Dedifferentiated amniotic fluid mesenchymal stem cell (primary cell): ENCODE measurements around the gene TENT5C.

Experiments used
- DNase-seq: peaks from one replicate; pipeline ENCODE4 v3.0.0-alpha.2; 2016; ENCODE audit errors: extremely low spot score

TENT5C gene

DNA sequence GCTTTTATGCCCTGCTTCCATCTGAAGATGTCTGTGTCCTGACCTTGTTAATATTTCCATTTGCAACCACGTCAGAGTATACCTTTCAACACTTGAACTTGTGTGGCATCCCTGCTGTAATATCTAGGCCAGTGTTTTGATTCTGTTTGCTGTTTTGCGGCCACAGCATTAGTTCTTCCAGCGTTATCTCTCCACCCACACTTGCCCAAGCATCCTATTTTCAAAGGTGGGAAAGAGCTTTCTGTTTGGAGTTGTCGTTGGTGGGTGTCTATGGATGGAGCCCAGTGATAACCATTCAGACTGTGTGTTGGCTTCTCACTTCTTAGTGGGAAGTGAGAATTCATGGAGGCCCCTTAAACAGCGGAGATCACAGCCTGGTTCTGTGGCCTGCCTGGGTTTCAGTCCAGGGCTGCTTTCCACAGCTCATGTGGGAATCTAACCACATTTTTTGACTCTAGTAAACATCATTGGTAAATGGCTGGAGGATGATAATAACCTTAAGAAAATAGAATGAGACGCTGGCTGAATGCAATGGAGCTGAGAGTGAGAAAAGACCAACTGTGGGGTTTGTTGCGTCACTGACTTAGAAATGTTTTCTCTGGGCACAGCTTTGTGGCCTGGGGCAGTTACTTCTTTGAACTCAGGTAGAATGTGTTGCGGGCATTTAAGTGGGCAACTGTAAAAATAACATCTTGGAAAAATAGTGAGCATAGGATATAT lies 7.6 kb downstream of the TENT5C start:
- DNase-seq: no peak

DNA sequence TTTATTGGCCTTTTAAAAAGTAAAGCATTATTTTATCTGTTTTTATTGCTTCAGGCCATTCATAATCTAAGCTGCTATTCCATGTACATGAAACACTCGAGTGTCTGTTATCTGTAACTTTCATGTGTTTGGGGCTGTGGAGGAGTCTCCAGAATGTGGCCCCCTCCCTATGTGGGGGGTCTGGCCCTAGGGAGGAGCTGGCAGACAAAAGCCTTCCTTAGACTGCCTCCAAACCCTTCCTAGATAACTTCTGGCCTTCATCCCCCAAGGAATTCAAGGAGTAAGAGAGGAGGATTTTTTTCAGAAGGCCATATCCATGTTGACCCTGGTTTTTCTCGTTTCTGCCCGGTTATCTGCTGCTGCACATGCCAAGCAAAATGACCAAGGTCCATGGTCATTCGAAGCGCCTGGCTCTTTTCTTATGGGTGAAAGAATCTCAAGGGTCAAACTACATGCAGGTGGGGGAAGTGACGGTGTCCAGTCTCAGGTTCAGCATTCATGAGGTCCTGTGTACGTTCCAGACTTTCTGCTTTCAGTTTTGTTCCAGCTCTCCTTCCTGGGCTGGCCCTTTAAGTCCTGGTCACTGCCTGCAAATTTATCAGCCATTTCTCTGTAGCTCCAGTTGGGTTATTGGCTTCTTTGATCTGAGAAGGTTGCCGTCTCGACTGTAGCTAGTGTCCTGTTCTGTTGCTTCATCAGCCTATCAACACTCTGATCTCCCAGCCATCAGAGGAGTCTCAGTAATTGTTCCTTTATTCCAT lies 8.3 kb downstream of the TENT5C start:
- DNase-seq: no peak

DNA sequence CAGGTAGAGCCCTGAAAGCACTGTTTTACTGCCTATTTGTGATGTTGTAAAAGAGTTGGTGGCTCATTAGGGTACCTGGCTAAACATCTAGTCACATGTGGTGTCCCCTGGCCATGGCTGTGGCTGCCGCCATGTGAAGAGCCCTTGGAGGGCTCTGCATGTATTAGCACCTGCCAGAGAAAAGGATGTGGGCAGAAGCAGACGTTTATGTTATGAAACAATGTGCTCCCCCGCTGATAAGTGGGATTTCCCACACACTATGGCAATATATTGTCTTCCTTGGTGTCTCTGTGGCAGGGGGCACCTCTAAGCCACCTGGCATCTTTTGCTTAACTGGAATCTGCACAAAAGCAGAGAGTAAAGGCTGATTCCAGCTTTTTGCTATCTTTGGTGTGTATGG lies 9.6 kb downstream of the TENT5C start:
- no peak for DNase-seq

DNA sequence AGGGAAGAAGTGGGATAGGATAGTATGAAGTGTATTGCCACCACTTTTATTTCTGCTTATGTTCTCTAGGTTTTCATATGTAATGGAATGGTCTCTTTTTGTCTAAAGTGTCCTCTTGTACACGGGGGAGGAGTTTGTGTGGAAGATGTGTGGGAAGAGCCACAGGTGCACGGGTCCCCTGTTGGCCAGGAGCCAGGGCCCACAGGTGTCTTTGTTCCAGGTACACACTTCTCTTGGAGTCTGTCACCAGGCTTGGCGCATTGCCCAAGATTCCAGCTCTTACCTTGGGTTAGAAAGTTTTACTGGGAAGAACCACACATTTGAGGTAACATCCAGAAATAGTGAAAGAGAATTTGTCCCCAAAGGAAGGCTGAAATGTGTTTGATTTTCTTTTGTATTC lies 10.5 kb downstream of the TENT5C start:
- no peak for DNase-seq

DNA sequence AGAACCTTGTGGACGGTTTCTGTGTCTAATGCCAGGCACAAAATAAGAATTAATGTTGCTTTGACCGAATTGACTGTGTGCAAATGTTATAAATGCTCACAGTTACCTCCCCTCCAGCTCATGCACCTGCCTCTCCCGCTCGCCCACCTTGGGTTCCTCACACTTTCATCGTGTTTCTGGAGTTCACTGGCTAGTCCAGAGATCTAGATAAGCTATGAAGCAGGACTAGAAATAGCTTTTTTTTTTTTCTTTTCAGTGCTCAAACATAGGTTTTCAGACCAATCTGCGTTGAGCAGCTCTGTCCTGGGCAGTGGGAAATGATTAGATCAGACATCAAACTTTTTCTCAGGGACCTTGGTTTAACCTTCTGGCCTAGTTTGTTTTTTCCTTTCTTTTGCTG lies 11.1 kb downstream of the TENT5C start:
- DNase-seq: no peak

DNA sequence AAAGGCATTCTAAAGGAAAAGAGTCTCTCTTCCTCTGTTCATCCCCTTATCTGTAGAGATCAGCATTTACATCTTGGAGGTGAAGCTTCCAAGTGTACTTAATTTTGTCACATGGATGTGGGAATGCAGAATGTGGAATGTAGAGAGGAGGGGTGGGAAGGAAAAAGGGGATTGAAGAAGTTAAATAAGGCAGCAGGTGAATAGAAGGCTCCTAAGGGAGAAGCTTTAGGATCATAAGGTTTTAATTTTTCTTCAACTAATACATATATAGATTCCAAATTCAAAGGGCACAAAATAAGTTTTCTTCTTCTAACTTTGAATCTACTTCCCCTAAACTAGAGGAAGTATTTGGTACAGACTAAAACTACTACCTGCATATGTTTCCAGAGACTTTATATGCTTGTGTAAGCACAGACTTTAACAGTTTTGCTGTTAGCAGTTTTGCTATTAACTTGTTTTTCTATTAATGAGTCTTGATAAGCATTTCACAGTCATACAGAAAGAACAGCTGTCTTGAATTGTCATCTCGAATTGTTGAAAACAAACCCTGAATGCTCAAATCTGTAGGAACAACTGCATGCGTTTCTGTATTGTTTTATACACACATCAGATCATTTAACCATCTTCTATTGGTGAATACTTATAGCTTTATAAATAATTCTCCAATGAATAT lies 12.7 kb downstream of the TENT5C start:
- no peak for DNase-seq

DNA sequence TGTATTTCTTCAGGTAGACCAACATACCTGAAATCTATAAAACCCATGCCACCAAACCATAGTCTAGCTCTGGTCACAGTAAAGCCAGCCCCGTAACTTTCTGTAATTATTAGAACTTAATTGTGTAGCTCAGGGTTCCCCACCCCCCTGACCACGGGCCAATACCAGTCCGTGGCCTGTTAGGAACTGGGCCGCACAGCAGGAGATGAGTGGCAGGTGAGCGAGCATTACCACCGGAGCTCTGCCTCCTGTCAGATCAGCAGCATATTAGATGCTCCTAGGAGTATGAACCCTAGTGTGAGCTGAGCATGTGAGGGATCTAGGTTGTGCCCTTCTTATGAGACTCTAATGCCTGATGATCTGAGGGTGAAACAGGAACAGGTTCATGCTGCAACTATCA lies 14.6 kb downstream of the TENT5C start:
- DNase-seq: no peak

DNA sequence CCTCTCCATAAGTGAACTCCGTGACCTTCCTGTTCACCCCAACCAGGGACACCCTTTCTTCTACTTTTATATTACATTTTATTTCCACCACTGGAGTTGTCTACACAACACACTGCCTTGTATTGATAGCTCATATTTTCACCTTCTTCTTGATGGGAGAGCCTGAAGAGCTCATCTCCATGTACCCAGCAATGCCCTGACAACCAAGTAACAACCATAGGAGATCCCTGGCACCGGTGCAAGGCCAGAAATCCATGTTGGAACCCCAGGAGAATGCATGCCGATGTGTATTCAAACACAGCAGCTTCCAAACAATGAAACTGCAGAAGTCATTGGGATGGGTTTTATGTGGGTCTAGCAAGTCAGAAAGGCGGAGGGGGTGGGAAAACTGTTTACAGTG lies 15.5 kb downstream of the TENT5C start:
- DNase-seq: no peak

DNA sequence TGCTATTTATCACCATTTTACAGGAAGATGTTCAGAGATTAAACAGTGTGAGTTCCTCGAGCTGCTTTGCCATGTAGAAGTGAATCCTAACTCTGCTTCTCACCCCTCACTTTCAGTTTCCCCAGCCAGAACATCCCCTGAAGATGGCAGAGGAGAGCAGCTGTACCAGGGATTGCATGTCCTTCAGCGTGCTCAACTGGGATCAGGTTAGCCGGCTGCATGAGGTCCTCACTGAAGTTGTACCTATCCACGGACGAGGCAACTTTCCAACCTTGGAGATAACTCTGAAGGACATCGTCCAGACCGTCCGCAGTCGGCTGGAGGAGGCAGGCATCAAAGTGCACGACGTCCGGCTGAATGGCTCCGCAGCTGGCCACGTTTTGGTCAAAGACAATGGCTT lies 16.9 kb downstream of the TENT5C start:
- no peak for DNase-seq

DNA sequence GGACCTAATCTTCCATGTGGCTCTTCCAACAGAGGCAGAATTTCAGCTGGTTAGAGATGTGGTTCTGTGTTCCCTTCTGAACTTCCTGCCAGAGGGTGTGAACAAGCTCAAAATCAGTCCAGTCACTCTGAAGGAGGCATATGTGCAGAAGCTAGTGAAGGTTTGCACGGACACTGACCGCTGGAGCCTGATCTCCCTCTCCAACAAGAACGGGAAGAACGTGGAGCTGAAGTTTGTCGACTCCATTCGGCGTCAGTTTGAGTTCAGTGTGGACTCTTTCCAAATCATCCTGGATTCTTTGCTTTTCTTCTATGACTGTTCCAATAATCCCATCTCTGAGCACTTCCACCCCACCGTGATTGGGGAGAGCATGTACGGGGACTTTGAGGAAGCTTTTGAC lies 17.3 kb downstream of the TENT5C start:
- DNase-seq: no peak

DNA sequence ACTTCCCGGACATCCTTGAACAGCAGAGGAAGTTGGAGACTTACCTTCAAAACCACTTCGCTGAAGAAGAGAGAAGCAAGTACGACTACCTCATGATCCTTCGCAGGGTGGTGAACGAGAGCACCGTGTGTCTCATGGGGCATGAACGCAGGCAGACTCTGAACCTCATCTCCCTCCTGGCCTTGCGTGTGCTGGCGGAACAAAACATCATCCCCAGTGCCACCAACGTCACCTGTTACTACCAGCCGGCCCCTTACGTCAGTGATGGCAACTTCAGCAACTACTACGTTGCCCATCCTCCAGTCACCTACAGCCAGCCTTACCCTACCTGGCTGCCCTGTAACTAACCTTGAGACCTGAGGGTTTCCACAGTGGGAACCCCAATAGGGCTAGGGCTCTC lies 17.9 kb downstream of the TENT5C start:
- DNase-seq: no peak

DNA sequence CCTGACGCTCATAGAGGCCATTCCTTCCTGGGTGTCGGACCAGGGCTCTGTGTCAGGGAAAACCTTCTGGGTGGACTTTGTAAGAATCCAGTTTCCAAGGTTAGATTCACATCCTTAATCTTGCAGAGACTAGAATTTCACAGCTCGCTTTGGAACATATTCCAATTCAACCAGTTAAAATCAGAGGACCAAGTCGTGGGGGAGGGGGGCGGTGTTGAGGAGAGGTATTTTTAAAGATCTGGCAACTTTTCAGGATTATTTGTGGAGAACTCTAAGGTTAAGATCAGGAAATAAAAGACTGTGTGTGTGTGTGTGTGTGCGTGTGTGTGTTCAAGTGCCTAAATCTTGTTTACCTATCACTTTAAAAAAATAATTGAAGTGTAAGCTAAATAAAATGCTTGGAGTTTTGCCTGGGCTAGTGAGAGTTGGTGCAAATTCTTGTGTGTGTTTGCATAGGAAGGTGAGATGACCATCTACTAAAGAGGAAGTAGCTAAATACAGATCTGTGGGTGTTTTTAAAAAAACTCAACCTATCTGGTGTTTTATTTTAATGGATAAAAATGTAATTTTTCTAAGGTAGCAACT lies 21.8 kb downstream of the TENT5C start:
- DNase-seq: no peak

DNA sequence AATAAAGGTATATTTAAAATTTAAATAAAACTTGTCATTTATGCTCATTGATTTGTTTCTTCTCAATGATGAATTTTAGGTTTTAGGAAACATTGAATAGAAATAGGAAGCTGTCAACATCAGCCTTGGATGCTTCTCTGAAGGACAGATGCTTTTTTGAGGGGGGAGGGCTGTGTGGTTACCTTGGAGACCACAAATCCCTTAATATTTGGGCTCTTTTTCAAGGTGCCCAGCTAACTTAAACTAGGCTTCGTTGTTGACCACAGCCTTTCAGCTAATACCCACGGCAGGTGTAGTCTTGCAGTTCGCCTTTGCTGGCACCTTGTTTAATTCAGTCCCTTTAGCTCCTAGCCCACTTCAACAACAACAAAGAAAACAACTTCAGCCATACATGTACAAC lies 22.5 kb downstream of the TENT5C start:
- no peak for DNase-seq

DNA sequence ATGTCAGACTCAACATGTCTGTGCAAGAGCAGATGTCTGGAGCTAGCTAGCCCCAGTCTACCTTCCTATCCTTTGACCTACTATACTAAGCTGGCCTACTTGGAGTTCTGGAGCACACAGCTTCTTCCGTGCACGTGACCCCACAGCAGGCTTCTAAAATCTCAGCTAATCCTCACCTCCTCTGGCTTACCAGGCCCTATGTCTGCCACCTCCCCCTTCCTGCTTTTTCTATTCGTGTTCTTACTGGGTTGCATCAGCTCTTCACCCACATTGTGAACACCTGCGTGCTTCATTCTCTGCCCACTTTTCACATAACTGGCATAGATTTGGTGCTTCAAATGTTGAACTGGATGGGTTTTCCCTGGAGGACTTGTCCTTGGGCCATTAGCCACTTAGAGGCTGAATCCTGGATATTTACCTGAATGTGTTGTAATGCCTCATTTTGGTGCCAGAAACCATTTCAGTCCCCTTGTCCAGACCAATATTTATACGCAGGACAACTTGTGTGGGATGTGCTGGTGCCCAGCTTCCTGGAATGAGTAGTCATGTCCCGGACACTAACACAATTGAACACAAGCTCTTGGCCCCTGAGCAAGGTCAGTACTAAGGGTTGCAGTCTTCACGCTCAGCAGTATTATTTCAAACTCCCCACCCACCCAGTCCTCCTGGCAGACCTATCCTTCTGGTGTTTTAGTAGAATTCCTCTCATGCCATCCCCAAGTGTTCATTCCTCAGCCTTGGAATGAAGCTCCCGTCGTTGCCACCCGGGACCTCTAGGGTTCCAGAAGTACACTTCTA lies 24.0 kb downstream of the TENT5C start:
- DNase-seq: no peak

DNA sequence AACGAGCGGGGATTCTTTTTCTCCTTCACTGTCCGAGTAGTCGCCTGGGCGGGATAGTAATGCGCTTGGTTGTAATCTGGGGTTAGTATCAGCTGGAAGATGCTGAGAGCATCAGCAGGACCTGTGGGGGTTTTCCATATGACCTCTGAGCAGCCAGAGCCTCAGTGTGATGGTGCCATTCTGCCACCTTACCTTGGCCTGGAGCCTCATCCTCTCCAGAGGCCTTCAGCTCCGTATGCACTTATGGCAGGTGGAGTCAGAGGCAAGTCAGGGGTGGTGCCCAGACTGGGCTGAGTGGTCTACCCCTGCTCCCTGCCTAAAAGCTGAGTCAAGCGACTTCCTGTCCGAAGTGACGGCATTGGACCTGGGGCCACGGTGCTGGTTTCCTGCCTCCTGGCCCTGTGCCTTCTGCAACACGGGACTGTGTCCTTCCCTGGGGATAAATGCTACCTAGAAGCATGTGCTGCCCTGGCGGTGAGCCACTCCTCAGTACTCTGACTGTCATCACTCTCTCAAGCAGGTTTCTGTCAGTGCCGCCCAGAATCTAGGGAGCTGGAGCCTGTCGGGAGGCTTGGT lies 24.7 kb downstream of the TENT5C start:
- no peak for DNase-seq

DNA sequence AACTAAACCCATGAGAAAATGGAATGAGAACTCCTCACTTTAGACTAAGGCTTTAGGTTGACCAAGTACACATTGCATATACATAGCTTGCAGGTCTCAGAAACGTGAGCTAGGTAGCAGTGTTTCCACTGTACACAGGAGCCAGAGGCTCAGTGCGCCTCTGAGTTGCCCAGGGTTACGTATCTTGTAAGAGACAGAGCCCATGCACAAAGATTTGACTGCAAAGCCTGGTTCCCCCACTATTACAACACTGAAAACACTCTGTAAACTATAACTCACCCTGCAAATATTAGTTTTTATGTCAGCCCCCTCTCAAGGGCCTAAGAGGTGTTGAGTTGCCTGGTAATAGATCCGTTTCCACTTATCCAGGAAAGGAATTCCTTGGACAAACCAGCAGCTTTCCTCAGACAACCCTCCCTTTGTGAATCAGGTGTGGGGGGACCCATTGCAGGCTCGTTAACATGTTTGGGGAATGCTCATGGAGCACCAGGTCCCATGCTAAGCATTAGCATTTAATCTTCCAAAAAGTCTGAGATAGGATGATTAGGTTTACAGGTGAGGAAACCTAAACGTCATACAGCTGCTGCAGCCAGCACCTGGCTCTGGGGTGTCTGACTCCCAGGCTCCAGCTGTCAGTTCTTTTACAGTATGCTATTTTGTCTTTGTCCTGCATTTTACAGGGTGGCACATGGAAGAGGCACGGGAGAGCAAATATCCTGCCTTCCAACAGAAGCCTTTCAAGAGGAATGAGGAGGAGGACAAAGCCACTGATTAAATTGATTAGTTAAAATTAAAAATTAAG lies 25.7 kb downstream of the TENT5C start:
- no peak for DNase-seq

DNA sequence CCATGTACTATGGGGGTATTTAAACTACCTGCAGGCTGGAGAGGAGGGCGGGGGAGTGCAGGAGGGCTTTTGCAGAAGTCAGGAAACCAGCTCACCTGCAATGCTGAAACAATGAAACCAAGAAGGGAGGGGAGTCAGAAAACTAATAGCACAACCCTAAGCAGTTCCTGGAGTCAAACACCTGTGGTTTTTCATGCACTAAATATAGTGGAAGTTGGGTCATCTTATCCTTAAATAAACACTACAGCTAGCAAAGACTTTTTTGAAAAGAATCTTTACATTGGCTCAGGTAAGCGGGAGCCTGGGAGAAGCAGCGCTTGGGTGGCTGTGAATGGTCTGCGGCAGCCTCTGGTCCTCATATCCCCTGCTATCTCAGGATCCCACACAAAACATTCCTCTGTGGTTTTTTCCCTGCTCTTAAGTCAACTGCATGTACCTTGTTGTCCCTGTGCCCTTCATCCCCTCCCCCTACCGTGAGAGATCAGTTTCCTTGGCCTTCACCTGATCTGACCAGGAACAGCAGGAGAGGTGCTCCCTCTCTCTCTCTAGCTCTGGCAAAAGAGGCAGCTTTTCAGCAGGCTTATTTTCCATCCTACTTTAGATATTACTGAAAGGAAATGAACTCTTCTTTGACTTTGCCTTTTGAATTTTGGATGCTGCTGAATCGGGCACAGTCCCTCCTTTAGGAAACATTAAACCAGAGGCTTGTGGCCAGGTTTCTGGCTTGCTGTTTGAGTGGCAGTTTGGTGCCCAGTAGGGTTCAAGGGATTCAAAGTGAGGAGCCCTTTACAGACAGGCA lies 26.6 kb downstream of the TENT5C start:
- DNase-seq: no peak

DNA sequence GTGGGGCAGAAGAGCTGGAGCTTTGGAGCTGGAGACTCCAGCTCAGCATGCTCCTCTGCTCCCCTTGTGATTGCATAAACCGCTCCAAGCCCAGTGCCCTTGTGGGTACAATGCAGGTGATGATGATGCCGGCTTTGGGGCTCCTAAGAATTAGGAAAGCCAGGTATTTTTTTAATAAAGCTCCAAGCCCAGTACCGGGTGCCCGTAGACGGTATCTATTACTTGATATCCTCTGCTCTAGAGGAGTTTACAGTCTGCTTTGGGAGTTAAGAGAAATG lies 27.2 kb downstream of the TENT5C start:
- DNase-seq: no peak

DNA sequence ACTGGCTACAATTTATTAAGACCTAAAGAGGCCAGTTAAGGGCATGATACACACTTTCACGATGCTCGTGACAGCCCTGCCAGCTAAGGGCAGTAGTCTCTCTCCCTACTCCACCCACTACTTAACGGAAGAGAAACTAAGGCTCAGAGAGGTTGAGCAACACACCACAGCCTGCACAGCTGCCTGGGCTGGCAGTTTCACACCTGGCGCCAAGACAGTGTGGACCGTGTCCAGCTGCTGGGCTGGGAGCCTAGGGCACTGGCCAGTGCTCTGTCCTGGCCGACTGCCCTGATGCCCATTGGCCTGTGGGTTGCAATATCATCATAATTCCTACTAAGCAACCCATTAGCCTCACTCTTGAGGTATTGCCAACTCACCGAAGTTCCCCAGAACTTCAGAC lies 27.6 kb downstream of the TENT5C start:
- no peak for DNase-seq

DNA sequence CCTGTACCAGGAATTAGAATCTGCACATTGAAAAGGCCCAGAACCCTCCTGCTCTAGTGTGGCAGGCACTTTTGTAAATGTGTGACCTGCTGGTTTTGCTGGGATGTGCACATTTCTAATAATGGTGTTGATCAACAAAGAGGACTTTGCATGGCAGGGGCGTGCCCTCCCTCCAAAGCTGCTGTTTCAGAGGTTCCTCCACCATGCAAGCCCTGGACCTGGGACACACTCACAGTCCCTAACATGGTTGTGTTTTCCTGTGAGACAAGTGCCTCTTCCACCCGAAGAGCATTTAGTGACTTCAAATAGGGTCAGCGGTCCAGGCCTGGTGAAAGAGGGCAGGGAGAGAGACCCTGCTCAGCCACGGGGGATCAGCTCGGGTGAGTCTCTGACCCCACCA lies 28.1 kb downstream of the TENT5C start:
- DNase-seq: no peak
